ENCODE measurements around the gene NAT14. TPM values are rescaled to one million over a fixed set of nuclear protein-coding genes. Genes with fewer than 3 reads are reported as not detected.
A peak's percentile ranks its signal among the peaks of the same experiment; 100 is the strongest.

NAT14 gene
- total and polyA plus RNA-seq, 2 of the 8 experiments (the other 6 are each of a cell fraction or from before 2014, with no cell fraction given), result 47.1 to 71.2 TPM

GRCh38 chr19:55497763-55498162 is 12.8 kb downstream of the NAT14 start:
- POLR2A ChIA-PET (ENCODE audit: partially characterized antibody), result interaction anchor here (0.6 to 4.9 kb wide), 6 partner anchors 10 to 634 kb away, joined by 3 to 50 read pairs (median 3); partner anchors contain the start of genes NAT14, SSC5D and UBE2S
- Histone ChIP-seq H2BK20ac (ENCODE audit: low read length) (no peak overlapping the region), H4K5ac (ENCODE audit: insufficient read length, low read depth, low read length) (no peak overlapping the region), H3K23ac (ENCODE audit: insufficient read length) (no peak overlapping the region), H2AK5ac (ENCODE audit: low read depth, low read length) (no peak overlapping the region), H3K79me1 (ENCODE audit: low read depth, low read length) (no peaks in the 10 kb centered on the region), H3K4me2 (ENCODE audit: insufficient read depth in 1 of 2, low read depth in 2 of 2, low read length in 2 of 2) (no peak overlapping the region), H2BK15ac (ENCODE audit: low read length) (no peak overlapping the region), H3K9ac (replicated peaks in 1 of 4; ENCODE audit: extremely low read depth in 1 of 4, low read depth in 3 of 4, low read length in 3 of 4) (no peak overlapping the region), H2BK5ac (ENCODE audit: low read depth, low read length) (no peak overlapping the region), H3K27me3 (replicated peaks in 1 of 4; ENCODE audit: control insufficient read depth in 3 of 4, extremely low read depth in 1 of 4, insufficient read depth in 3 of 4, low read length in 3 of 4) (peaks cover 2 to 12% (median 7%) of the 10 kb centered on the region in 4 experiments), H2AFZ (ENCODE audit: low read length) (no peak overlapping the region), H4K20me1 (replicated peaks in 1 of 2; ENCODE audit: control insufficient read depth in 1 of 2, insufficient read depth in 2 of 2, low read length in 2 of 2) (no peaks in the 10 kb centered on the region), H3K14ac (ENCODE audit: insufficient read length) (no peak overlapping the region), H3K18ac (ENCODE audit: extremely low read depth, low read length) (no peak overlapping the region), H3K79me2 (ENCODE audit: control insufficient read depth in 1 of 2, insufficient read depth in 2 of 2, low read length in 2 of 2) (no peaks in the 10 kb centered on the region), H3K4me1 (replicated peaks in 1 of 4; ENCODE audit: control insufficient read depth in 3 of 4, insufficient read depth in 4 of 4, low read length in 3 of 4) (peaks cover 0 to 6% (median 3%) of the 10 kb centered on the region in 4 experiments; a peak in 1 of 7 replicates), H3K4ac (replicated peaks; ENCODE audit: insufficient read length, low read depth, low read length) (no peak overlapping the region), H3K36me3 (ENCODE audit: control insufficient read depth in 2 of 4, insufficient read depth in 4 of 4, low read length in 3 of 4) (no peaks in the 10 kb centered on the region), H2BK120ac (replicated peaks; ENCODE audit: low read depth, low read length) (no peak overlapping the region), H3K56ac (replicated peaks; ENCODE audit: insufficient read length, low read depth, low read length) (no peak overlapping the region), H4K91ac (replicated peaks; ENCODE audit: insufficient read length, low read length) (no peak overlapping the region), H4K8ac (ENCODE audit: extremely low read depth, insufficient read depth, low read length) (no peak overlapping the region), H3K9me3 (ENCODE audit: insufficient read depth in 2 of 2, low read depth in 1 of 2, low read length in 1 of 2) (peaks cover 0 to under 1% of the 10 kb centered on the region in 2 experiments; a peak in 1 of 4 replicates), H3K23me2 (ENCODE audit: low read depth, low read length) (no peaks in the 10 kb centered on the region), H3K4me3 (ENCODE audit: extremely low read depth in 1 of 4, insufficient read depth in 2 of 4, low read depth in 3 of 4, low read length in 4 of 4) (no peak overlapping the region), H2BK12ac (ENCODE audit: low read depth, low read length) (peak overlapping the region; percentile 41; the same call in 1 of the 2 replicates), H3K27ac (ENCODE audit: low read depth, low read length) (no peak overlapping the region)
- CTCF ChIA-PET (ENCODE audit: partially characterized antibody), result interaction anchor here (0.6 to 1.5 kb wide), 5 partner anchors 8 to 123 kb away, joined by 3 to 4 read pairs (median 3); no protein-coding TSS in a partner anchor
- WGBS, 2 experiments (ENCODE audit: extremely low coverage in 1 of 2, insufficient coverage in 1 of 2, insufficient read length in 1 of 2, insufficient replicate concordance in 2 of 2, low coverage in 1 of 2, low lambda C conversion rate in 2 of 2, missing lambda C conversion rate in 1 of 2), result 87% methylated on average over 13 of the region's 13 CpGs; no CpG with 5 or more reads in 1 of the 2 experiments
- DNase-seq (ENCODE audit: low read depth in 1 of 2, low spot score in 2 of 2) (no peak), FAIRE-seq (no peak)
- TF ChIP-seq FOSL1 (IDR thresholded peaks at IDR 0.05; ENCODE audit: insufficient read depth, low read depth, low read length), result no peak
- no peak for TF ChIP-seq CTCF (IDR thresholded peaks at IDR 0.05; ENCODE audit: control extremely low read depth in 1 of 3, insufficient read depth in 1 of 3, low read depth in 1 of 3, low read length in 3 of 3)
- no peak for TF ChIP-seq CBX5 (IDR thresholded peaks at IDR 0.05; ENCODE audit: low read depth, low read length)
- TF ChIP-seq GABPA (IDR thresholded peaks at IDR 0.05; ENCODE audit: borderline replicate concordance, insufficient read depth, low read length), result no peak
- TF ChIP-seq CTBP2 (IDR thresholded peaks at IDR 0.05; ENCODE audit: borderline replicate concordance, insufficient read depth, insufficient read length, low read length), result no peak
- TF ChIP-seq RNF2 (IDR thresholded peaks at IDR 0.05; ENCODE audit: borderline replicate concordance, low read depth, low read length, missing control alignments, poor library complexity, severe bottlenecking), result no peak
- TF ChIP-seq ATF3 (IDR thresholded peaks at IDR 0.05; ENCODE audit: insufficient read depth, low read depth, low read length), result no peak
- TF ChIP-seq TEAD4 (IDR thresholded peaks at IDR 0.05; ENCODE audit: low read depth, low read length), result no peak
- TF ChIP-seq SIRT6 (IDR thresholded peaks at IDR 0.05; ENCODE audit: low read length), result no peak
- no peak for TF ChIP-seq POLR2AphosphoS5 (IDR thresholded peaks at IDR 0.05; ENCODE audit: low read depth, low read length)
